Stimulated activated CD8-positive, alpha-beta memory T cell treated with anti-CD3 and anti-CD28 coated beads, Interleukin-2, amount 100 ng/mL, for 1 hour (primary cell): Measurements from ENCODE around the gene TLR5.
"Not testable (repeated sequence)": the region's sequence is repeated elsewhere in the genome, so short reads cannot be mapped to it uniquely, and the experiment has no call there.

Source experiments
- DNase-seq, 2 donors: peaks; one replicate each; pipeline ENCODE4 v3.0.0-alpha.2; 2020; ENCODE audit warnings: low read depth in 2 of 2

TLR5 gene, protein sequence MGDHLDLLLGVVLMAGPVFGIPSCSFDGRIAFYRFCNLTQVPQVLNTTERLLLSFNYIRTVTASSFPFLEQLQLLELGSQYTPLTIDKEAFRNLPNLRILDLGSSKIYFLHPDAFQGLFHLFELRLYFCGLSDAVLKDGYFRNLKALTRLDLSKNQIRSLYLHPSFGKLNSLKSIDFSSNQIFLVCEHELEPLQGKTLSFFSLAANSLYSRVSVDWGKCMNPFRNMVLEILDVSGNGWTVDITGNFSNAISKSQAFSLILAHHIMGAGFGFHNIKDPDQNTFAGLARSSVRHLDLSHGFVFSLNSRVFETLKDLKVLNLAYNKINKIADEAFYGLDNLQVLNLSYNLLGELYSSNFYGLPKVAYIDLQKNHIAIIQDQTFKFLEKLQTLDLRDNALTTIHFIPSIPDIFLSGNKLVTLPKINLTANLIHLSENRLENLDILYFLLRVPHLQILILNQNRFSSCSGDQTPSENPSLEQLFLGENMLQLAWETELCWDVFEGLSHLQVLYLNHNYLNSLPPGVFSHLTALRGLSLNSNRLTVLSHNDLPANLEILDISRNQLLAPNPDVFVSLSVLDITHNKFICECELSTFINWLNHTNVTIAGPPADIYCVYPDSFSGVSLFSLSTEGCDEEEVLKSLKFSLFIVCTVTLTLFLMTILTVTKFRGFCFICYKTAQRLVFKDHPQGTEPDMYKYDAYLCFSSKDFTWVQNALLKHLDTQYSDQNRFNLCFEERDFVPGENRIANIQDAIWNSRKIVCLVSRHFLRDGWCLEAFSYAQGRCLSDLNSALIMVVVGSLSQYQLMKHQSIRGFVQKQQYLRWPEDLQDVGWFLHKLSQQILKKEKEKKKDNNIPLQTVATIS

DNA sequence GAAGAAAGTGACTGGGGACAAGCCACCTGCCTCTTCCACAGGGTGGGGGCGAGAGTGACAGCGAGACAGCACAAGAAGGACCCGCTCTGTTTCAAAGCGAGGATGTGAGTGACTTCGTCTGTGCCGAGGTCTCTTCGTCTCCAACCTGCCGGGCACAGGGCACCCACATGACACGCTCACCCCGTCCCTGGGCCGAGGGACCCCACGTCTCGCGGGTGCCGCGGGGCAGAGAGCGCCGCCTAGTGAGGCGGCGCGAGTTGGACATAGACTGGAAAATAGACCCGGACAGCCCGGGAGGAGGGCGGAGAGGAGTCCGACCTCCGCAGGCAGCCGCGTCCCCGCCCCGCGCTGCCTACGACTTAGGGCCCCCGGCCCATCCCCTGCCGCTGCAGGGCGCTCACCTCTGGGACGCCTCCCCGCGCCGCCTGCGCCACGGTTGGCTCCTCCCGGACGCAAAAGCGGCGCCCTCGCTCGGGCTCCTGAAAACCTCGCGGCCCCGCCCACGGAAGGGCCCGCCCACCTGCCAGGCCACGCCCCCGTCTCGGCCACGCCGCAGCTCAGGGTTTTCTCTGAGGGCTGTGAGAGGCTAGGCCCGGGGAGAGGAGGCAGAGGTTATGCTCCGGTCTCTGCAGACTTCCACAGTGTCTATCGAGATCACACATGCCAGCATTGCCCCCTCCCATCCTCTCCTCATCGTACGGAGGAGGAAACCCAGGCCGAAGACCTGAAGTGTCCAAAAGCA, at the start of gene TLR5:
Gene TLR5, minus strand, starts transcription at position 454 of the 742 bp plus-strand sequence. CDS start 30,217 bp downstream, outside the sequence.
- peak; percentile 82 to 84 for DNase-seq

DNA sequence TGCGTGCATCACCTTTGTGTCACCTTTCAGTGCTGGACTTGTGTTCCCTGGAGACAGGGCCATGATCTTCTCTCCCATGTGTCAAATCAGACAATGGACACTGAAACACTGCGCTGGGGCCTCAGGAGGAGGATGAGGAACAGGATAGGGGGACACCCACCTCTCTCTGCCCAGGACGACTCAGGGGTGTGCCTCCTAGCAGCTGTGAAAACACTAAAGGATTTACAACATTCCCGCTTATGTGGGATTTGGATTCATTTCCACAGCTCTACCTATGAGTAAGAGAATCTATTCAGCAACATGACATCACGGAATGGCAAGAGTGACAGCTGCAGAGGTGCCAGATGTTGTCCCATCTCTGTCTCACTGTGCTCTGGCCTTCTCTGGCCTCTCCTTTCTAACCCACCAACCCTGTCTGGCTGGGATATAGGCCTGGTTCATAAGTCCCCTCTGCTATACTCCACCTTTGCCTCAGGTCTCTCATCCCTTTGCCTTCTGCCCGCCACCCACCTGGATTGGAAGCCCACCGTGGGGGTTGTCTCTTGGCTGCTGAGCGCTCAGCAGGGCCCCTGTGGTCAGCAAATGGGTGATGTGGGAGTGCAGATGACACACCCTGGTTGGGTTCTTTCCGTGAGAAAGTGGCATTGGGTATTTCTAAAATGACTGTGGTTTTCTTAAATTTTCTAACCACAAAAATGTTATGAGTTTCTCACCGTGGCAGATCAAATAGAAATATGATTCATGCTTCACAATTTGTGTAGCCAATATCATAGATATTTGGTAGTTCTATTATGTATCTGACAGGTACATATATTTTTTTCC, 47.1 kb upstream of the TLR5 start:
- DNase-seq = peak in 1 of 2 donors; percentile 20

DNA sequence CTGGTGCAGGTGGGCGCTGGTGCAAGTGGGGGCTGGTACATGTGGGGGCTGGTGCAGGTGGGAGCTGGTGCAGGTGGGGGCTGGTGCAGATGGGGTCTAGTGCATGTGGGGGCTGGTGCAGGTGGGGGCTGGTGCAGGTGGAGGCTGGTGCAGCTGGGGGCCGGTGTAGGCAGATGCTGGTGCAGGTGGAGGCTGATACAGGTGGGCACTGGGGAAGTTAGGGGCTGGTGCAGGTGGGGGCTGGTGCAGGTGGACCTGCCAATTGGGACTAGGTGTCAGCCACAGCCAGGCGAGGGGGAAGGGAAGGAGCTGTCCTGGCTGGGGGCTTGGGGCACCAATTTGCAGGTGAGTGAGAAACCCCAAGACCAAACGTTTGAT, 46.5 kb upstream of the TLR5 start:
- DNase-seq = no peak

DNA sequence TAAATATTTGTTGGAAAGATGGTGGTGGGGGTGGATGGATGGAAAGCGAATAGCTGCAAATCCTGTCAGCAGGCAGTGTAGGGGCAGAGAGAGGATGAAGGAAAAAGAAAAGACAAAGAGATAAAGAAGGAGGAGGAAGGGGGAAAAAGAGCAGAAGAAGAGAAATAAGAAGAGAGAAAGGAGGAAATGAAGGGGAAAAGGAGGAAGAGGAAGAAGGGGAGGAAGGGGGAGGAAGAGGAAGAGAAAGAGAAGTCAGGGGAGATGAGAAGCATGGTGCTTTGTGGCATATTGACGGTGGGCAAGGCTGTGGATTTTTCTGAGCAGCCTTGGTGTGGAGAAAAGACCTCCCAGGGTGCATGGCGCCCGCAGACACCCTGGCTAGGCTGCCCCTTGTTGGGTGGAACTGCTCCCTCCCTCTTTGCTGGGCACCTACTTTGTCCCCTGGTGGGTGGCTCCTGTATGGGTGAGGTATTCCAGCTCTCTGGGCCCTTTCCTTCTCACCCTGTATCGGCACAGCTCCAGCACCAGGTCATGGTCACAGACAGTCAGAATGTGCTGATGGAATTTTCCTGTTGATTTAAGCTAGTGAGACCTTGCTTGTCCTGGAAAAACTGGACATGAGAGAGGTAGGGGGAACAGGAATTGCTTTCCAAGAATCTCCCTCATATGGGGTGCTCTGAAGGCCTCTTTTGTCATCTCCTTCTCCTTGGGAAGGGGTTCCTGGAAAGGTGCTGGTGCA, 45.7 kb upstream of the TLR5 start:
- DNase-seq = no peak

DNA sequence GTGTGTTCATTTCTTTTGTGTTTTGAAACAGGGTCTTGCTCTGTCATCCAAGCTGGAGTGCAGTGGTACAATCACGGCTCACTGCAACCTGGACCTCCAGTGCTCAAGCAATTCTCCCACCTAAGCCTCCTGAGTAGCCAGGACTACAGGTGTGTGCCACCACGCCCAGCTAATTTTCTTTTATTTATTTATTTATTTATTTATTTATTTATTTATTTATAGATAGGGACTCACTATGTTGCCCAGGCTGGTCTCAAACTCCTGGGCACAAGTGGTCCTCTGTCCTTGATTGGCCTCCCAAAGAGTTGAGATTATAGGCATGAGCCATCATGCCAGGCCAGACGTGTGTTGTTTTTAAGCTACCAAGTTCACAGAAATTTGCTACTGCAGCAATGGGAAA, 43.8 kb upstream of the TLR5 start:
- DNase-seq = no peak

DNA sequence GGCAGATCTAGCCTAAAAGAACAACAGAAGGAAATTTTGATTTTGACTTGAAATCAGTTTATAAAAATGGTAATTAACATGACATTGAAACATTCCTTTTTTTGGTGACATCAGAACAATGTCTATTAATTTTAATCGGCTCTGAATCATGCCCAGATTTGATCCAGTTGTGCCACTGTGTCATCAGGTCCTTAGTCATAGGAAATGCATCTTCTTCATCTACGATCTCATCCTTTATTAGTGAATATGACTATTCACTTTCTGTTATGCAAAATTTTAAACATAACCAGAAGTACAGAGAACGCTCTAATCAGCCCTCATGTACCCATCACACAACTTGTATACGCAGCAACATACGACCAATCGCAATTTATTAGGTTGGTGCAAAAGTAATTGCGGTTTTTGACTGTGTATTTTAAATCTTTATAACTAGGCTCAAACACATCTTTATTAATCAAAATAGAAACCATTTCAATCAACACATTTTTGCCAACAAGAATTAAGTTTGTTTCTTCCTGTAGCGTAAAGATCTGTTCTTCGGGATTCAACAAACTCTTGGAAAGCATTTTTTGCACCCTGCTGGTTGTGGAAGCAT, 40.3 kb upstream of the TLR5 start:
- DNase-seq = no peak

DNA sequence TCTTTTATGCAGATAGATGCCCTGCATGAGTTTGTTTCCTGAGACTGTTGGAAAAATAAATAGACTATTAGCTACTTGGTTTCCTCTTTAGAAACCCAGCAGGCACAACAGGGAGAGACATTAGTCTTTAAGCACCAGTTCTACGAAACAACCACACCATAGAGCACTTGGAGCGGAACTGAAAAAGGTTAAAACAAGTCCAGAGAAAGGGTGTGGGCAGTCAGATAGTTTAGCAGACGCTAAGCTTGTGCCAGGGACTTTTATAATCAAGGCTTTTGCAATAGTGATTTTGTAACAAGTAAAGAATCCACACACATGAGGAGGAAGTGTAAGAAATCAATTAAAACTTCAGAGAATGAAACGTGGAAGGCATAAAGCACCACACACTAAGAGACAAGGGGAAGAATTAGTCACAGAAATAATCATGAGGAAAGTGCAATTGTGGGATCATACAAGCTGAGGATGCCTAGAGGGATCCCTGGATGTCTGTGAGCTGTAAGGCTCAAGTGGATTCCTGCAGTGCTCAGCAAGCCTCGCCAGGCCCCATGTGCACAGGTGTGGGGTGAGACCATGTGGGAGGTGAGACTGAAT, 37.8 kb upstream of the TLR5 start:
- DNase-seq = no peak

DNA sequence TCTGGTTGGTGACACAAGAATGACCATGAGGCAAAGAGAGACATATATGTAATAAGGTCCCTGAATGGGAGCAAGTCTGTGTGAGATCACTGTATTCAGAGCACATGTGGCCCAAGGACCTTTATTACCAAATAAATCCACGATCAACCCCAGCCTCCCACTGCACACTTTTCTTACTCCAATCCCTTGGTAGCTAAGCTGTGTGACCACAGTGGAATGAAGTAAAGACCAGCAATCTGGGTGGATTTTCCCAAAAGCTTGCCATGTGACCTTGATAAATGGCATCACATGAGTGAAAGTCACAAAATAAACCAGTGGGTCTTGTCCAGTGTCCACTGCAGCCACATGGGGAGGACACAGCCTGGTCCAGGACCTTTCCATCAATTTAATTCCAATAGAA, 36.7 kb upstream of the TLR5 start:
- DNase-seq = no peak

DNA sequence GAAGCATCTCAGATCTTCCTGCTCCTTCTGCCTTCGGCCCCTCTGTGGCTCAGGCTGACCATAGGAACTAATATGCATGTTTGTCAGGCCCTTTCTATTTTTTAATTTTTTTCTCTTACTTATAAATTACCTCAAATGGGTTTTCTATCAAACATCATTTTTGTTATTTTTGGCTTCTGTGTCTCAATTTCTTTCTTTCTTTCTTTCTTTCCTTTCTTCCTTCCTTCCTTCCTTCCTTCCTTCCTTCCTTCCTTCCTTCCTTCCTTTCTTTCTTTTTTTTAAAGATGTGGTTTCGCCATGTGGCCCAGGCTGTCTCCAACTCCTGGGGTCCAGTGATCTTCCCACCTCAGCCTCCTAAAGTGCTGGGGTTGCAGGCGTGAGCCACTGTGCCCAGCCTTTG, 36.2 kb upstream of the TLR5 start:
- DNase-seq = no peak

DNA sequence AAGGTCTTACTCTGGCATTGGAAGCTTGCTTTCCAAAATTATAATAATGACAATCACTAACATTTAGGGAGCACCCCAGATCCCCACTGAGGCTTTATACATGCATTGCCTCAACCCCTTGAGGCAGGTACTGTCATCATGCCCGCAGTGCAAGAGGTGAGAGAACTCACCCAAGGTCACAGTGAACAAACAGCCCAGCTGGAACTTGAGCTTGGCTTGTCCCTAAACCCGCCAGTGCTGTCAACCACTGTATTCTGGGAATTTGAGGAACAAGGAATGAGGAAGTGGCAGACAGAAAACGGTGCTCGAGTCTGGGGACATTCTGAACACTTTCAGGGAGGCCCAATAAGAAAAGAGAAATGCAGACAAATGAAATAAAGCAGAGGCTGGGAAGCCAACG, 34.6 kb upstream of the TLR5 start:
- no peak for DNase-seq

DNA sequence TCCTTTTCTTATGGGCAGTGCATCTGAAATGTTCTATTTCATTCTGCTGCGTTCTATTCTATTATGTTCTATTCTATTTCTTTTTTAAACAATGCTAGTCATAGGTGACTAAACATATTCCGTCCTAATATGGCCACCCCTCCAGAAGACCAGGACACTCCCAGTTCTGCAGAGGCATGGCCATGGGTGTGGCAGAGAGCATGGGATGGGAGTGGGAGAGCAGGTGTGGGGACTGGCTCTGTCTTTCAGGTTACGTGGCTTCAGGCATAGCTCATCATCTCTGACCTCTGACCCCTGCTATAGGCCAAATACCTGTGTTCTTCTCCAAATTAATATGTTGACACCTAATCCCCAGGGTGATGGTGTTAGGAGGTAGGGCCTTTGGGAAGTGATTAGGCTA, 33.4 kb upstream of the TLR5 start:
- DNase-seq = no peak

DNA sequence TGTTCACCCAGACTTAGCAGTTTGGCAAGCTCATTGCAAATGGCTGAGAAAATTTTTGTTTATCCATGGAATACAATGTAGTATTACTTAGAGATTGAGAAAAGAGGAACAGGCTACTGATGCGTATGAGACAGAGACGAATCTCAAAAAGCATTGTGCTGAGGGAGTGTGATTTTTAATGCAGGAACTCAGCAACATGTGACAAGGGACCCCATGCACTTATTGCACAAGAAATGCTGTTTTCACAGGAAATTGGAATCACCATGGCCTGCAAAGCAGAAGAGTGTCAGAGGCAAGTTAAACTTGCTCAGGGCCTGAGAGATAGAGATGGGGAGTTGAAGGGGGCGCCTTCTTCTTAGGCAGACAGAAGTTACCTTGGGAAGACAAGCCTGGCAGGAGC, 32.6 kb upstream of the TLR5 start:
- no peak for DNase-seq

DNA sequence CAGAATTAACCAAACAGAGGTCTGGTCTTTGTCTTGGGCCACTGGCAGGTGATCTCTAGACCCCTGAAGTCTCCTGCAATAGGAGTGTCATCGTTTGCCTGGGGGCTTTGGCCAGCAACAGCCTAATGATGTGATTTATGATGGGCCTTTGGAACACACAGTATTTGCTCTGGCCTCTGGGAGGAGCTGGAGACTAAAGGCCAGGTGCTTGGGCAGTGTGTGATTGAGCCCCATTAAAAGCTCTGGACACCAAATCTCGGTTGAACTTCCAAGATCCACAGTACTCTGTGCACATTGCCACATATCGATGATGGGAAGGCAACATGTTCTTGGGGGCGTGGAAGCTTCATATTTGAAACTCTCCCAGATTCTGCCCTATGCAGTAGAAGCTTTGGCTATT, 32.0 kb upstream of the TLR5 start:
- no peak for DNase-seq

DNA sequence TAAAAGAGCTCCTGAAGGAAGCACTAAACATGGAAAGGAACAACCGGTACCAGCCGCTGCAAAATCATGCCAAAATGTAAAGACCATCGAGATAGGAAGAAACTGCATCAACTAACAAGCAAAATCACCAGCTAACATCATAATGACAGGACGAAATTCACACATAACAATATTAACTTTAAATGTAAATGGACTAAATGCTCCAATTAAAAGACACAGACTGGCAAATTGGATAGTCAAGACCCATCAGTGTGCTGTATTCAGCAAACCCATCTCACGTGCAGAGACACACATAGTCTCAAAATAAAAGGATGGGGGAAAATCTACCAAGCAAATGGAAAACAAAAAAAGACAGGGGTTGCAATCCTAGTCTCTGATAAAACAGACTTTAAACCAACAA, 26.4 kb upstream of the TLR5 start:
- DNase-seq = not testable (repeated sequence)

DNA sequence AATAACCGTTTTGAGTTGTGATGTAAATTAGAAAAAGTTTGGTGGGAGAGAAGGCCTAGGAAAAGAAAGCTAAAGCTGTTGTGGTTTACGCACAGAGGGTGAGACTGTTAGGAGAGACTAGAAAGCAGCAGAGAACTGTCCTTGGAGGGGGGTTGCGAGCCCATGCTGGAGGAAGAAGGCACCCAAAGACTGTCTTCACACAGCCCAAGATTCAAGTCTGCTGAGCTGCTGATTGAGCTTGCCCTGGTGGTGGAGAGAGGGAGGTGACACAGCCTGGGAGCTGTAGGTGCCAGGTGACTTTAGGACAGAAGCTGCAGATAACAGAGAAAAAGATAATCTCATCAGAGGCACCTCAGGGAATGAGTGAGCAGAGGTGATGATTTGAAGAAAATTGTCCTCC, 18.3 kb upstream of the TLR5 start:
- DNase-seq = no peak

DNA sequence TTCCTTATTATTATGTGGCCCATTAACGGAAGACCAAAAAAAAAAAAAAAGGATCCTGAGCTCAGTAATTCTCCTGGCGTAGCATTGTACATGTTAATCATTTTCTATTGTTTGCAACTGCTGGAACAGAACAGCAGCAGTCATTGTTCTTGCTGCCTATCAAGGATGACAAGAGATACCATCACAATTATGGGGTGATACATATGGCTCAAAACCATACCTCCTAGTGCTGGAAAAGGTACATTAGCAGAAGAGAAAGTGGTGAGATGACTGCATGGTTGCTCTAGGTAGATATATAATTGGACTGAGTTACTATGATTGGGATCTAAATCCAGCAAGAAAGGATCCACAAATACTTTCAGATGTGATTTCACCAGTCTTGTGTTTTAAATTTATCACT, 13.3 kb upstream of the TLR5 start:
- DNase-seq = no peak

DNA sequence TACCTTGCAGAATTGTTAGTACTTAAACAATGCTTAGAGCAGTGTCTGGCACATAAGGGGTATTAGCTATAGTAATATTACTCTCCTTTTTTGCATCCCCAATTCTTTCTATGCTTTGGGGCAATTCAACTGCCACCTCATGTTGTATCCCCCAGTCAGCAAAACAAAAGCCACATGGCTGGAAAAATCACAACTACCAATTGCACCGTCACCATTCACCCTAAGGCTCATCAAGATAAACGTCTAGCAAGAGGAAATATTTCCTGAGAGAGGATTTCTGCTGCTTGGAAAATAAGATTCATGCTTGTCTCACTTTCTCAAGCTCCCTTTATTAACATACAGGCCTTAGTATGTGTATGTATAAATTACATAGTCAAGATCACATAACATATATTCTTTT, 12.1 kb upstream of the TLR5 start:
- no peak for DNase-seq

DNA sequence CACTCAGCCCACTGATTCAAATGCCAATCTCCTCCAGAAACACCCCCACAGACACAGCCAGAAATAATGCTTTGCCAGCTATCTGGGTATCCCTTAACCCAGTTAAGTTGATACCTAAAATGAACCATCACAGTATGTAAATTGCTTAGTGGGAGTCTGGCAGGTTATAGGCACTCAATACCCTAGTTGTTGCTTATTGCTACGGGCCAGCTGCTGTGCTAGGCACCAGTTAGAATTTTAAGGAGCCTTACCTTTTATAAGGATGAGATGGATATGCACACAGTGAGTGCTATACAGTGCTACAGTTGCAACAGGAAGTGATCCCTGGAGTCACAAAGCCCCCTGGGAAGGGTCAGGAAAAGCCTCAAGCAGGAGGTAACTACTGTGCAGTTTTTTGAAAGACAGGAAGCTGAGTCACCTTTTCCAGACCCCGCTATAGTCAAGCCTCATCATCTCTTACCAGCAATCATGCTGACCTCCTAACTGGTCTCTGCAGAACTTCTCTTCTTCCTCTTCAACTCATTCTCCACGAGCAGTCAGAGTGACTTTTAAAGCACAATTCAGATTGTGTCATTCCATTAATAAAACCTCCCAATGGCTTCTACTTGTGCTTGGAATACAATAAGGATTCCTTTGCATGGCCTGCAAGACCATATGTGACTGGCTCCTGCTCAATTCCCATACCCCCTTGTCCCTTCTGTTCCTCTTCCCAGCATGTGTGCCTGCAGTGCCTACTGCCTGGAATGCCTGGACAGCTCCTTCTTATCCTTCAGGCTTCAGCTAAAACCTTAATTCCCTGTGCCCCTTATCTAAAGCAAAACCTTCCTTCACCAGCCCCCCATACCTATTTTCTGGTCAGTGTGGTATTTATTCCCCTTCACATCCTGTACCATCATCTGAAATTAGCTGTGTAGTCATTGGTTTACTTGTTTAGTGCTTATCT, 10.4 kb upstream of the TLR5 start:
- DNase-seq = no peak

DNA sequence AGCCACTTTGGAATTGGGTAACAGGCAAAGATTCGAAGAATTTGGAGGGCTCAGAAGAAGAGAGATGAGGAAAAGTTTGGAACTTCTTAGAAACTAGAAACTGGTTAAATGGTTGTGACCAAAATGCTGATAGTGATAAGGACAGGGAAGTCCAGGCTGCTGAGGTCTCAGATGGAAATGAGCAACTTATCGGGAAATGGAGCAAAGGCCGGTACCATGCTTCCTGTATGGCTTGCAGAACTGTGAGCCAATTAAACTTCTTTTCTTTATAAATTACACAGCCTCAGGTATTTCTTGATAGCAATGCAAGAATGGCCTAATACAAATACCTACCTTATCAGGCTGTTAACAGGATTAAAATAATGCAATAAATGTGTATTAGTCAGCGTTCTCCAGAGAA, 9.4 kb upstream of the TLR5 start:
- DNase-seq = no peak
